Mucosa of stomach (tissue), 1 donor: ENCODE data around the gene ST3GAL6.

Experiments
- H3K27me3 ChIP-seq: one replicate; pipeline ENCODE4 v1.7.0; 2013; ENCODE audit warnings: mild to moderate bottlenecking, low read length; ENCODE audit not compliant: control insufficient read depth, insufficient read depth
- H3K36me3 ChIP-seq: one replicate; pipeline ENCODE4 v1.7.0; 2013; ENCODE audit warnings: low read length; ENCODE audit not compliant: control insufficient read depth, insufficient read depth
- H3K4me1 ChIP-seq: one replicate; pipeline ENCODE4 v1.7.0; 2013; ENCODE audit warnings: mild to moderate bottlenecking, low read length; ENCODE audit not compliant: control insufficient read depth, insufficient read depth
- H3K4me3 ChIP-seq: one replicate; pipeline ENCODE4 v1.7.0; 2013; ENCODE audit warnings: low read length
- H3K9ac ChIP-seq: one replicate; pipeline ENCODE4 v1.7.0; 2013; ENCODE audit warnings: mild to moderate bottlenecking, low read length, moderate library complexity
- H3K9me3 ChIP-seq: one replicate; pipeline ENCODE4 v1.7.0; 2013; ENCODE audit warnings: mild to moderate bottlenecking, low read length, moderate library complexity; ENCODE audit not compliant: control insufficient read depth
- donor health status: Pancreatic carcinoma.

ST3GAL6 gene

GRCh38 chr3:98843266-98843959 is 80.3 kb downstream of the ST3GAL6 start:
- no peaks in the 10 kb centered on the region for H3K4me1 ChIP-seq
- no peaks in the 10 kb centered on the region for H3K36me3 ChIP-seq
- no peaks in the 10 kb centered on the region for H3K27me3 ChIP-seq
- H3K9ac ChIP-seq: no peak overlapping the region
- no peaks in the 10 kb centered on the region for H3K9me3 ChIP-seq
- H3K4me3 ChIP-seq: no peak overlapping the region
